GM21529 (cell line): Measurements from ENCODE around the gene SPRR2A.
"Not testable (repeated sequence)": the region's sequence is repeated elsewhere in the genome, so short reads cannot be mapped to it uniquely, and the experiment has no call there.

Experiments used
- ATAC-seq: cut with Tn5 transposase; IDR thresholded peaks from one replicate; pipeline ENCODE4 v1.9.1; 2021; ENCODE audit not compliant: unreplicated experiment

Gene SPRR2A

GRCh38 chr1:153025797-153026196 lies 31.5 kb downstream of the SPRR2A start:
- no peak for ATAC-seq

- no peak for ATAC-seq
Observed at GRCh38 chr1:153024413-153024812, 32.9 kb downstream of the SPRR2A start.

GRCh38 chr1:153023109-153023508 lies 34.2 kb downstream of the SPRR2A start:
- ATAC-seq = no peak

GRCh38 chr1:153022340-153022739 lies 35.0 kb downstream of the SPRR2A start:
- not testable (repeated sequence) for ATAC-seq

GRCh38 chr1:153021829-153022228 lies 35.5 kb downstream of the SPRR2A start:
- not testable (repeated sequence) for ATAC-seq

GRCh38 chr1:153011235-153011758 lies 46.0 kb downstream of the SPRR2A start:
- not testable (repeated sequence) for ATAC-seq
